MM.1S (cell line): Measurements from ENCODE around the gene AMBN.

ENCODE experiments used
- DNase-seq: peaks from one replicate; pipeline ENCODE4 v3.0.0-alpha.2; 2015
- H2AFZ ChIP-seq: fragments of 300-600 bp; sonication (generic); 2 replicates; pipeline ENCODE4 v1.6.0; 2016; ENCODE audit warnings: antibody characterized with exemption, low read length
- H3F3A ChIP-seq: fragments of 300-600 bp; sonication (generic); 2 replicates; pipeline ENCODE4 v1.6.1; 2016; ENCODE audit warnings: mild to moderate bottlenecking, antibody characterized with exemption, low read length, moderate library complexity, mixed read lengths; ENCODE audit not compliant: insufficient read depth
- H3K27ac ChIP-seq: fragments of 300-600 bp; sonication (generic); 2 replicates; pipeline ENCODE4 v1.5.1; 2016; ENCODE audit warnings: mild to moderate bottlenecking, low read length
- H3K27me3 ChIP-seq: fragments of 300-600 bp; sonication (generic); replicated peaks from 2 replicates; pipeline ENCODE4 v1.6.0; 2016; ENCODE audit warnings: low read length; ENCODE audit not compliant: insufficient read depth
- H3K36me3 ChIP-seq: fragments of 300-600 bp; sonication (generic); replicated peaks from 2 replicates; pipeline ENCODE4 v1.6.1; 2016; ENCODE audit warnings: mild to moderate bottlenecking, low read length, mixed read lengths; ENCODE audit not compliant: insufficient read depth
- H3K4me1 ChIP-seq: fragments of 300-600 bp; sonication (generic); 2 replicates; pipeline ENCODE4 v1.6.1; 2016; ENCODE audit warnings: low read length, mixed read lengths
- H3K4me2 ChIP-seq: fragments of 300-600 bp; sonication (generic); 2 replicates; pipeline ENCODE4 v1.6.0; 2016; ENCODE audit warnings: low read depth, low read length
- H3K4me3 ChIP-seq: fragments of 300-600 bp; sonication (generic); 2 replicates; pipeline ENCODE4 v1.5.1; 2016; ENCODE audit warnings: low read length, mixed read lengths
- H3K79me2 ChIP-seq: fragments of 300-600 bp; sonication (generic); 2 replicates; pipeline ENCODE4 v1.6.1; 2016; ENCODE audit warnings: mixed run types, low read length, mixed read lengths
- H3K9ac ChIP-seq: fragments of 300-600 bp; sonication (generic); 2 replicates; pipeline ENCODE4 v1.6.1; 2016; ENCODE audit warnings: low read length, mixed read lengths
- H3K9me2 ChIP-seq: fragments of 300-600 bp; sonication (generic); replicated peaks from 2 replicates; pipeline ENCODE4 v1.6.1; 2016; ENCODE audit warnings: mild to moderate bottlenecking, low read length, mixed read lengths; ENCODE audit not compliant: insufficient read depth
- H3K9me3 ChIP-seq: fragments of 300-600 bp; sonication (generic); replicated peaks from 2 replicates; pipeline ENCODE4 v1.6.1; 2016; ENCODE audit warnings: mild to moderate bottlenecking, low read length, mixed read lengths; ENCODE audit not compliant: insufficient read depth
- H4K20me1 ChIP-seq: fragments of 300-600 bp; sonication (generic); 2 replicates; pipeline ENCODE4 v1.6.1; 2016; ENCODE audit warnings: mild to moderate bottlenecking, low read length, moderate library complexity, mixed read lengths; ENCODE audit not compliant: insufficient read depth
- CTCF ChIP-seq: fragments of 300-600 bp; sonication (generic); IDR thresholded peaks from 2 replicates; pipeline ENCODE4 v1.5.1; 2016; ENCODE audit warnings: antibody characterized with exemption, low read length, mixed read lengths
- EZH2 ChIP-seq: fragments of 300-600 bp; sonication (generic); optimal IDR thresholded peaks from 2 replicates; pipeline ENCODE3; 2017; ENCODE audit warnings: low read depth, mild to moderate bottlenecking, antibody characterized with exemption, low read length, mixed read lengths
- EZH2phosphoT487 ChIP-seq: fragments of 300-600 bp; sonication (generic); IDR thresholded peaks from 2 replicates; pipeline ENCODE4 v1.6.1; 2018; ENCODE audit warnings: antibody characterized with exemption, low read length

Gene AMBN

GRCh38 chr4:70606459-70606858, 14.4 kb downstream of the AMBN start:
- Histone ChIP-seq H3K4me1 (peaks cover 15% of the 10 kb centered on the region), H3K4me2 (no peak overlapping the region), H3K4me3 (no peak overlapping the region), H3F3A (no peaks in the 10 kb centered on the region), H2AFZ (no peak overlapping the region), H4K20me1 (no peaks in the 10 kb centered on the region), H3K9me3 (no peaks in the 10 kb centered on the region), H3K27ac (no peak overlapping the region), H3K79me2 (no peaks in the 10 kb centered on the region), H3K9ac (no peak overlapping the region), H3K36me3 (no peaks in the 10 kb centered on the region), H3K9me2 (no peaks in the 10 kb centered on the region), H3K27me3 (no peaks in the 10 kb centered on the region)
- TF ChIP-seq EZH2 (no peak), EZH2phosphoT487 (no peak), CTCF (no peak)
- DNase-seq, result no peak

GRCh38 chr4:70607334-70607853, 15.3 kb downstream of the AMBN start:
- Histone ChIP-seq H3K9ac (no peak overlapping the region), H3K27me3 (no peaks in the 10 kb centered on the region), H3K9me2 (no peaks in the 10 kb centered on the region), H3K79me2 (no peaks in the 10 kb centered on the region), H3K27ac (no peak overlapping the region), H3K4me1 (peaks cover 8% of the 10 kb centered on the region), H3F3A (no peaks in the 10 kb centered on the region), H4K20me1 (no peaks in the 10 kb centered on the region), H3K36me3 (no peaks in the 10 kb centered on the region), H3K4me2 (no peak overlapping the region), H2AFZ (no peak overlapping the region), H3K4me3 (no peak overlapping the region), H3K9me3 (no peaks in the 10 kb centered on the region)
- no peak for DNase-seq
- TF ChIP-seq CTCF (no peak), EZH2phosphoT487 (no peak), EZH2 (no peak)

GRCh38 chr4:70608324-70608723, 16.3 kb downstream of the AMBN start:
- H3K9ac ChIP-seq, result no peak overlapping the region
- H3K27ac ChIP-seq, result no peak overlapping the region
- no peaks in the 10 kb centered on the region for H3F3A ChIP-seq
- H3K36me3 ChIP-seq, result no peaks in the 10 kb centered on the region
- no peaks in the 10 kb centered on the region for H3K9me2 ChIP-seq
- H2AFZ ChIP-seq, result peak overlapping the region; percentile 41
- H3K79me2 ChIP-seq, result no peaks in the 10 kb centered on the region
- no peak overlapping the region for H3K4me3 ChIP-seq
- H3K27me3 ChIP-seq, result no peaks in the 10 kb centered on the region
- no peak for DNase-seq
- H3K4me2 ChIP-seq, result peak overlapping the region; percentile 20; the same call in 1 of the 2 replicates
- TF ChIP-seq EZH2phosphoT487 (no peak), EZH2 (no peak), CTCF (no peak)
- peaks cover 8% of the 10 kb centered on the region for H3K4me1 ChIP-seq
- no peaks in the 10 kb centered on the region for H4K20me1 ChIP-seq
- H3K9me3 ChIP-seq, result no peaks in the 10 kb centered on the region
